ENCODE data around the gene FAR2. TPM values are rescaled to one million over a fixed set of nuclear protein-coding genes. Genes with fewer than 3 reads are reported as not detected.
"Not testable (repeated sequence)": the region's sequence is repeated elsewhere in the genome, so short reads cannot be mapped to it uniquely, and the experiment has no call there.

Gene FAR2
- total RNA-seq, 2 experiments from 2014 or later: 14.5 to 16.9 TPM

- Mint-ChIP-seq H3K4me3 (peak overlapping the region; percentile 23), H3K9me3 (no peaks in the 10 kb centered on the region), H3K27ac (no peak overlapping the region), H3K36me3 (peaks cover 23% of the 10 kb centered on the region), H3K4me1 (peaks cover 16% of the 10 kb centered on the region), H3K27me3 (no peaks in the 10 kb centered on the region)
- DNase-seq (no peak), ATAC-seq (ENCODE audit: low read depth) (peak; percentile 82)
- POLR2A ChIA-PET: no interaction called here
Observed at GRCh38 chr12:29160230-29160629, 11.2 kb downstream of the FAR2 start.

GRCh38 chr12:29163146-29163545 lies 14.1 kb downstream of the FAR2 start:
- Mint-ChIP-seq H3K4me1 (peaks cover 14% of the 10 kb centered on the region), H3K4me3 (no peak overlapping the region), H3K27me3 (no peaks in the 10 kb centered on the region), H3K36me3 (peaks cover 17% of the 10 kb centered on the region), H3K9me3 (no peaks in the 10 kb centered on the region), H3K27ac (no peak overlapping the region)
- POLR2A ChIA-PET: no interaction called here
- DNase-seq (no peak), ATAC-seq (ENCODE audit: low read depth) (no peak)

- POLR2A ChIA-PET: interaction anchor here (0.6 kb wide), 1 partner anchor 151 kb away, joined by 6 read pairs; no protein-coding TSS in a partner anchor
- ATAC-seq (ENCODE audit: low read depth) (peak; percentile 65), DNase-seq (no peak)
- Mint-ChIP-seq H3K9me3 (no peaks in the 10 kb centered on the region), H3K4me1 (peaks cover 11% of the 10 kb centered on the region), H3K36me3 (peaks cover 16% of the 10 kb centered on the region), H3K27ac (no peak overlapping the region), H3K4me3 (no peak overlapping the region), H3K27me3 (no peaks in the 10 kb centered on the region)
Observed at GRCh38 chr12:29164477-29165393, 15.7 kb downstream of the FAR2 start.

- peaks cover 8% of the 10 kb centered on the region for H3K36me3 Mint-ChIP-seq
- H3K9me3 Mint-ChIP-seq: no peaks in the 10 kb centered on the region
- ATAC-seq (ENCODE audit: low read depth) (no peak), DNase-seq (no peak)
- H3K4me1 Mint-ChIP-seq: peaks cover 3% of the 10 kb centered on the region
- no peaks in the 10 kb centered on the region for H3K27me3 Mint-ChIP-seq
- no peak overlapping the region for H3K4me3 Mint-ChIP-seq
- H3K27ac Mint-ChIP-seq: no peak overlapping the region
- POLR2A ChIA-PET: no interaction called here
Observed at GRCh38 chr12:29167445-29167844, 18.4 kb downstream of the FAR2 start.

GRCh38 chr12:29167988-29168387 lies 18.9 kb downstream of the FAR2 start:
- Mint-ChIP-seq H3K27me3 (no peaks in the 10 kb centered on the region), H3K27ac (no peak overlapping the region), H3K4me1 (peaks cover 3% of the 10 kb centered on the region), H3K4me3 (no peak overlapping the region), H3K36me3 (peaks cover 10% of the 10 kb centered on the region), H3K9me3 (no peaks in the 10 kb centered on the region)
- ATAC-seq (ENCODE audit: low read depth) (no peak), DNase-seq (no peak)
- POLR2A ChIA-PET: no interaction called here

- POLR2A ChIA-PET: not testable (repeated sequence)
- H3K36me3 Mint-ChIP-seq: peaks cover 13% of the 10 kb centered on the region
Observed at GRCh38 chr12:29169978-29170377, 20.9 kb downstream of the FAR2 start.

GRCh38 chr12:29170478-29171084 lies 21.5 kb downstream of the FAR2 start:
- H3K4me1 Mint-ChIP-seq; H3K9me3 Mint-ChIP-seq; DNase-seq; H3K27me3 Mint-ChIP-seq; POLR2A ChIA-PET; H3K4me3 Mint-ChIP-seq; ATAC-seq (ENCODE audit: low read depth): not testable (repeated sequence)
- H3K27ac Mint-ChIP-seq: peak overlapping the region; percentile 11
- H3K36me3 Mint-ChIP-seq: peaks cover 13% of the 10 kb centered on the region

More at GRCh38 chr12:29169978-29170377, 20.9 kb downstream of the FAR2 start:
- H3K27ac Mint-ChIP-seq; DNase-seq; H3K4me3 Mint-ChIP-seq; H3K9me3 Mint-ChIP-seq; ATAC-seq (ENCODE audit: low read depth); H3K27me3 Mint-ChIP-seq; H3K4me1 Mint-ChIP-seq: not testable (repeated sequence)

- ATAC-seq (ENCODE audit: low read depth): no peak
- Mint-ChIP-seq H3K36me3 (peaks cover 13% of the 10 kb centered on the region), H3K4me3 (no peak overlapping the region), H3K27ac (no peak overlapping the region), H3K27me3 (no peaks in the 10 kb centered on the region), H3K9me3 (no peaks in the 10 kb centered on the region), H3K4me1 (peaks cover 2% of the 10 kb centered on the region)
- DNase-seq: no peak
- POLR2A ChIA-PET: no interaction called here
Observed at GRCh38 chr12:29171421-29172258, 22.6 kb downstream of the FAR2 start.

GRCh38 chr12:29176941-29177340 lies 27.9 kb downstream of the FAR2 start:
- peaks cover 3% of the 10 kb centered on the region for H3K9me3 Mint-ChIP-seq
- no peak overlapping the region for H3K27ac Mint-ChIP-seq
- no peaks in the 10 kb centered on the region for H3K4me1 Mint-ChIP-seq
- H3K36me3 Mint-ChIP-seq: peaks cover 9% of the 10 kb centered on the region
- DNase-seq (no peak), ATAC-seq (ENCODE audit: low read depth) (no peak)
- POLR2A ChIA-PET: no interaction called here
- no peak overlapping the region for H3K4me3 Mint-ChIP-seq
- H3K27me3 Mint-ChIP-seq: no peaks in the 10 kb centered on the region

- DNase-seq; ATAC-seq (ENCODE audit: low read depth); H3K4me1 Mint-ChIP-seq; H3K36me3 Mint-ChIP-seq; H3K27me3 Mint-ChIP-seq; H3K9me3 Mint-ChIP-seq; H3K27ac Mint-ChIP-seq; H3K4me3 Mint-ChIP-seq; POLR2A ChIA-PET: not testable (repeated sequence)
Observed at GRCh38 chr12:29182247-29182646, 33.2 kb downstream of the FAR2 start.

- POLR2A ChIA-PET: no interaction called here
- Mint-ChIP-seq H3K9me3 (peaks cover 1% of the 10 kb centered on the region), H3K27ac (no peak overlapping the region), H3K4me1 (no peaks in the 10 kb centered on the region), H3K27me3 (no peaks in the 10 kb centered on the region), H3K36me3 (peaks cover 6% of the 10 kb centered on the region), H3K4me3 (no peak overlapping the region)
- ATAC-seq (ENCODE audit: low read depth) (no peak), DNase-seq (no peak)
Observed at GRCh38 chr12:29187756-29188155, 38.7 kb downstream of the FAR2 start.

GRCh38 chr12:29191267-29191850 lies 42.3 kb downstream of the FAR2 start:
- Mint-ChIP-seq H3K36me3 (no peaks in the 10 kb centered on the region), H3K4me1 (no peaks in the 10 kb centered on the region), H3K9me3 (no peaks in the 10 kb centered on the region), H3K27me3 (peaks cover 7% of the 10 kb centered on the region), H3K4me3 (no peak overlapping the region), H3K27ac (no peak overlapping the region)
- ATAC-seq (ENCODE audit: low read depth) (no peak), DNase-seq (no peak)
- POLR2A ChIA-PET: no interaction called here

- DNase-seq (no peak), ATAC-seq (ENCODE audit: low read depth) (no peak)
- H3K4me1 Mint-ChIP-seq: no peaks in the 10 kb centered on the region
- POLR2A ChIA-PET: no interaction called here
- H3K36me3 Mint-ChIP-seq: peaks cover 2% of the 10 kb centered on the region
- H3K4me3 Mint-ChIP-seq: no peak overlapping the region
- no peak overlapping the region for H3K27ac Mint-ChIP-seq
- H3K9me3 Mint-ChIP-seq: peaks cover 5% of the 10 kb centered on the region
- peaks cover 5% of the 10 kb centered on the region for H3K27me3 Mint-ChIP-seq
Observed at GRCh38 chr12:29198901-29199300, 49.8 kb downstream of the FAR2 start.
